ENCODE results near the gene BCOR.

The BCOR gene

GRCh38 chrX:40087425-40088298 is 10.1 kb downstream of the BCOR start:
- H3K9me3 Mint-ChIP-seq, result no peaks in the 10 kb centered on the region
- peaks cover 10% of the 10 kb centered on the region for H3K36me3 Mint-ChIP-seq (ENCODE audit: low read depth)
- no peak overlapping the region for H3K4me3 Mint-ChIP-seq
- peaks cover 43% of the 10 kb centered on the region for H3K4me1 Mint-ChIP-seq (ENCODE audit: low read depth)
- H3K27ac Mint-ChIP-seq, result no peak overlapping the region
- no peaks in the 10 kb centered on the region for H3K27me3 Mint-ChIP-seq (ENCODE audit: low read depth)
- no peak for DNase-seq (ENCODE audit: low spot score)

- Mint-ChIP-seq H3K4me3 (no peak overlapping the region), H3K36me3 (ENCODE audit: low read depth) (peaks cover 7% of the 10 kb centered on the region), H3K27ac (no peak overlapping the region), H3K4me1 (ENCODE audit: low read depth) (peaks cover 40% of the 10 kb centered on the region), H3K9me3 (no peaks in the 10 kb centered on the region), H3K27me3 (ENCODE audit: low read depth) (no peaks in the 10 kb centered on the region)
- DNase-seq (ENCODE audit: low spot score), result no peak
Observed at GRCh38 chrX:40086569-40087335, 11.0 kb downstream of the BCOR start.

DNA sequence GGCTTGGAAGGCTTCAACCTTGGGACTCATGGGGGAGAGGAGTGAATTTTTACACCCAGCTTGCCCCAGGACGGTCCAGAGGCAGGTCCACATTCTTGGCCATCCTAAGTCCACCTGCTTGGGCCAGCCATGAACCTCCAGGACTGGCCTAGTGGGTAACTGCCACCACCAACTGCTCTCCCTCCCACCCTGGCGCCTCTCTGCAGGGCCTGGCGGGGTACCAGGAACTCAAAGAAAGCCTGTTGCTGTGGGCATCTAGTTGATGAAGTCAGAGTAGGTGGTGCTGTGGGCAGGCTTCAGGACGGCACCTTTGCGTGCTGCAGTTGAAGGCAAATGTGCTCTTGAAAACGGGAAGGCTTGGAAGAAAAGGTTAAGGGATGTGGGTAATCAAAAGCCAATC is 12.0 kb downstream of the BCOR start:
- no peak overlapping the region for H3K27ac Mint-ChIP-seq
- peak overlapping the region; percentile 9 for H3K4me3 Mint-ChIP-seq
- peaks cover 35% of the 10 kb centered on the region for H3K4me1 Mint-ChIP-seq (ENCODE audit: low read depth)
- no peaks in the 10 kb centered on the region for H3K9me3 Mint-ChIP-seq
- no peaks in the 10 kb centered on the region for H3K27me3 Mint-ChIP-seq (ENCODE audit: low read depth)
- no peak for DNase-seq (ENCODE audit: low spot score)
- peaks cover 2% of the 10 kb centered on the region for H3K36me3 Mint-ChIP-seq (ENCODE audit: low read depth)

DNA sequence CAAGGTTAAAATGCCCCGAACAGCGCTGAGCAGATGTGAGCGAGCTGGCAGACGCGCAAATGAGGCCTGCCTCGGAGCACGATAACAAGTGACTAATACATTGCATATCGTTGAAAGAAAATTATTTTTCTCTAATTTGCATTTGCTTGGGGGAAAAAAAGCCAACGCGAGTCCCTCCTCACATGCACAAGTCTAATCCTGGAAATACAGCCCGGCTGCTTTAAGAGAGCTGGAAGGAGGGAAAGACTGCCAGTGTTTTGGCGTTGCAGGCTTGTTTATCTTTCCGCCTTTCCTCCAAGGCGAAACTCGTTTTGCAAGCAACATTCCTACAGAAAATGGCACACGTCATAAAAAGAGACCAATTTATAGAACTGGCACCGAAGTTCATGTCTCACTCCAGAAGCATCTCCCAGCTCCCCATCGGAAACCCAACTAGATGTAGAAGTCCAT is 12.6 kb downstream of the BCOR start:
- H3K4me1 Mint-ChIP-seq (ENCODE audit: low read depth), result peaks cover 38% of the 10 kb centered on the region
- peak overlapping the region; percentile 59 for H3K4me3 Mint-ChIP-seq
- H3K36me3 Mint-ChIP-seq (ENCODE audit: low read depth), result peaks cover 5% of the 10 kb centered on the region
- H3K27ac Mint-ChIP-seq, result no peak overlapping the region
- no peaks in the 10 kb centered on the region for H3K9me3 Mint-ChIP-seq
- no peaks in the 10 kb centered on the region for H3K27me3 Mint-ChIP-seq (ENCODE audit: low read depth)
- no peak for DNase-seq (ENCODE audit: low spot score)

DNA sequence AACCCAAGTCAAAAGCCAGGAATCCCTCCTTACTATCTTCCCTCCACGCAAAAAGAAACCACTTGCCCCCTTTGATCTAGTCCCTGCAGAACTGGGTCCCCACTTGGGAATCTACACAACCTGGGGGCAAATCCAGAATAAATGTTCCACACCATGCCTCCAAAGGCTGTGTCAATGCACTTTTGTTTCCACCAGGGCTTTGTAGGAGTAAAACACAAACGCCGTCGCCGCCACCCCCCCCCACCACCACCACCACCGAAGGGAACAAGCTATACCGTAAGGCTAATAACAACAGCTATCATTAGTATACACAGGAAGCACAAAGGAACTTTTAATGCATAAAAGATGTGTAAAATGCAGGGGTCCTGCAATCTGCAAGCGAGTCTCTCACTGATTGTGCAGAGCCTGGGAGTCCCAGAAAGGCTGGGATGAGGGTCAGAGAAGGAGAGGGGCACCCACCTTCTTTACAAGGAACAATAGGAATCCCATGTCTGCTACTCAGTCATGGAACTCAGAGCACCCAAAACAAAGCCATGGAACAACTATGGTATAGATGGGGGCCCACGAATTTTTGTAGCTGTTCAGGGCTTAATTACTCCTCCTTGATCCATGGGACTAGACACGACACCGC is 13.2 kb downstream of the BCOR start:
- Mint-ChIP-seq H3K36me3 (ENCODE audit: low read depth) (peaks cover 5% of the 10 kb centered on the region), H3K27ac (no peak overlapping the region), H3K4me3 (peak overlapping the region; percentile 59), H3K9me3 (no peaks in the 10 kb centered on the region), H3K4me1 (ENCODE audit: low read depth) (peaks cover 37% of the 10 kb centered on the region), H3K27me3 (ENCODE audit: low read depth) (no peaks in the 10 kb centered on the region)
- no peak for DNase-seq (ENCODE audit: low spot score)

- H3K9me3 Mint-ChIP-seq, result no peaks in the 10 kb centered on the region
- no peak for DNase-seq (ENCODE audit: low spot score)
- H3K27ac Mint-ChIP-seq, result no peak overlapping the region
- H3K36me3 Mint-ChIP-seq (ENCODE audit: low read depth), result peaks cover 5% of the 10 kb centered on the region
- no peaks in the 10 kb centered on the region for H3K27me3 Mint-ChIP-seq (ENCODE audit: low read depth)
- peak overlapping the region; percentile 59 for H3K4me3 Mint-ChIP-seq
- H3K4me1 Mint-ChIP-seq (ENCODE audit: low read depth), result peaks cover 34% of the 10 kb centered on the region
Observed at GRCh38 chrX:40083979-40084359, 13.8 kb downstream of the BCOR start.

GRCh38 chrX:40083120-40083978 is 14.4 kb downstream of the BCOR start:
- Mint-ChIP-seq H3K9me3 (no peaks in the 10 kb centered on the region), H3K4me1 (ENCODE audit: low read depth) (peaks cover 28% of the 10 kb centered on the region), H3K36me3 (ENCODE audit: low read depth) (peaks cover 5% of the 10 kb centered on the region), H3K27me3 (ENCODE audit: low read depth) (no peaks in the 10 kb centered on the region), H3K4me3 (peak overlapping the region; percentile 59), H3K27ac (no peak overlapping the region)
- no peak for DNase-seq (ENCODE audit: low spot score)

GRCh38 chrX:40082447-40083119 is 15.2 kb downstream of the BCOR start:
- H3K27me3 Mint-ChIP-seq (ENCODE audit: low read depth), result no peaks in the 10 kb centered on the region
- H3K27ac Mint-ChIP-seq, result no peak overlapping the region
- no peak for DNase-seq (ENCODE audit: low spot score)
- H3K4me3 Mint-ChIP-seq, result peak overlapping the region; percentile 58
- H3K4me1 Mint-ChIP-seq (ENCODE audit: low read depth), result peaks cover 24% of the 10 kb centered on the region
- H3K9me3 Mint-ChIP-seq, result no peaks in the 10 kb centered on the region
- H3K36me3 Mint-ChIP-seq (ENCODE audit: low read depth), result peaks cover 9% of the 10 kb centered on the region

GRCh38 chrX:40081679-40082068 is 16.1 kb downstream of the BCOR start:
- Mint-ChIP-seq H3K4me3 (peak overlapping the region; percentile 32), H3K36me3 (ENCODE audit: low read depth) (peaks cover 10% of the 10 kb centered on the region), H3K9me3 (no peaks in the 10 kb centered on the region), H3K4me1 (ENCODE audit: low read depth) (peaks cover 24% of the 10 kb centered on the region), H3K27me3 (ENCODE audit: low read depth) (no peaks in the 10 kb centered on the region), H3K27ac (no peak overlapping the region)
- no peak for DNase-seq (ENCODE audit: low spot score)

DNA sequence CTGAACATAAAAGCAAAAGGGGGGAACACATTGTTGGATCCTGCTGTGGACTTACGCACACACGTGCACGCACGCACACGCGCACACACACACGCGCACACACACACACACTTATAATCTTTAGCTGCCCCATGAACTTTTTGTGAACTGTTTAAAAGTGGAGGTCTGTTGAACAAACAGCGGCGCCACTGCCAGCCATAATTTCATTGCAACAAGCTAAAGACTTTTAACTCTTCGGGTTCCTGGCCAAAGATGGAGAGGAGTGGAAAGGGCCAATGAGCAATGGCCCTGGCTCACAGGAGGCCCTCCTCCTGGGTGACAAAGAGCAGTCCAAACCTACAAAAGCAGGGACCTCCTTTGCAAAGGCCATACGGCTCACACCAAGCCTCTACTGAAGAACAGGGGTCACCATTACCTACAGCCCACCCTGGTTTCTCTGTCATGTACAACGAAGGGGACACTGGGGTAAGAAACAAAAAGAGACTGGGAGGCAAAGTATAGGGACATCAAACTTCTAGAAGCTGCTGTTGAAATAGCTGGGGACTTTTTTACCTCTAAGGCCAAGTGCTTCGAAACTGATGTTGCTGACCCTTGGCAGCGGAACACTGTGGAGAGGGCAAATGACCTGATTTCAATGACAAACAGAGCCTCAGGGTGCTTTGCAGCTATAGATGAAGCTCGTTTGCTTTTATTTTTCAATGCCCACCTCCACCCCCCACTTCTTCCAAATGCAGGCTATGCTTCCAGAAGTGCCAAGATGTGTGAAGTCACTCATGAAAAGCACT is 16.7 kb downstream of the BCOR start:
- H3K27ac Mint-ChIP-seq, result no peak overlapping the region
- no peaks in the 10 kb centered on the region for H3K27me3 Mint-ChIP-seq (ENCODE audit: low read depth)
- H3K36me3 Mint-ChIP-seq (ENCODE audit: low read depth), result peaks cover 15% of the 10 kb centered on the region
- no peak overlapping the region for H3K4me3 Mint-ChIP-seq
- no peaks in the 10 kb centered on the region for H3K9me3 Mint-ChIP-seq
- peaks cover 21% of the 10 kb centered on the region for H3K4me1 Mint-ChIP-seq (ENCODE audit: low read depth)
- no peak for DNase-seq (ENCODE audit: low spot score)

DNA sequence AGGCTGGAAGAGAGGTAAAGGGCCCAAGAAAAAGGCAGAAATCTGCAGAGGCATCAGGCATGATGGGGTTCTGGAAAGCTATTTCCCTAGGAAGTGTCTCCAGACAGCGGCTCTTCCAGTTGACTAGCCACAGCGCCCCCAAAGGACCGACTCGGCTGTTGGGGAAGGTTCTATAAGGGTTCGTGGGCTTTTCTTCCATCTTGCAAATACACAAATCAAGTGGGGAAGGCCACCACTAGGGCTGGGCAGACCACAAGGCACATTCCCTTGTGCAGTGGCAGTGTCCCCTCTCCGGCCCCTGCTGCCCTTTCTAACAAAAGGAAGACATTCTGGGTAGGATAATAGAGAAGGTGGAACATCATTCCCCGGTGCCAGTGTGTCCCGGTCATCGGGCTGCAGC is 18.2 kb downstream of the BCOR start:
- Mint-ChIP-seq H3K4me1 (ENCODE audit: low read depth) (peaks cover 19% of the 10 kb centered on the region), H3K36me3 (ENCODE audit: low read depth) (peaks cover 18% of the 10 kb centered on the region), H3K9me3 (no peaks in the 10 kb centered on the region), H3K27ac (no peak overlapping the region), H3K4me3 (no peak overlapping the region), H3K27me3 (ENCODE audit: low read depth) (no peaks in the 10 kb centered on the region)
- DNase-seq (ENCODE audit: low spot score), result no peak

DNA sequence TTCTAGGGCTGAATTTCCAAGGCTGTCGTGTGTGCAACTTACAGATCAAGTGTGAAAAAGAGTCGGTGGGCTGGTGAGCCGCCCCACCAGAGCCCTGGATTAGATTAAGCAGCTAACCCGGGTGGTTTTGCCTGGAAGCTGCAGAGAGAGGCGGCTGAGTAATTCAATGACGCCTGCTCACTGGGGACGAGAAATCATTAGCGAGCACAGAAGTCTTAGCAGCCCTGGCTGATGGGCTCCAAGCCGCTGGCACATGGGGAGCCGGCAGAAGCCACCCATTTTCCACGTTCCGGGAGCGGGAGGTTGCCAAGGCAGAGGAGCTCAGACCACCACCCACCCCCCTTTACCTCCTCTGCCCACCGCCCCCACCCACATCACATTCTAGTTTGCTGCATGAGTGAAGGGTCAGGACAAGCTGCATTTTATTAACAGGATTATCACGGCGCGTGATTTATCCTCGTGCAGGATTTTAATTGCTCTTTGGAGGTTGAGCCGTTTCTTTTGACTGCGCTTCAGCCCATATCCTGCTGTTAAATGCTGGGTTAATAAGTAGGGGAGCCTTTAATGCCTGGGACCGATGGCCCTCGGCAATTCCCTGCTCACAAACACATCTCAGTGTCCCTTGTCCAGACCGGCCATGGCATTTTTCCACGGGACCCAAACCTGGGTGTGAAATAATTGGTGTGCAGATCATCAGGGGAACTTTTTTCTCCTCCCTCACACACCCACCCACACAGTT is 19.1 kb downstream of the BCOR start:
- Mint-ChIP-seq H3K4me3 (no peak overlapping the region), H3K27ac (no peak overlapping the region), H3K4me1 (ENCODE audit: low read depth) (peaks cover 12% of the 10 kb centered on the region), H3K9me3 (no peaks in the 10 kb centered on the region), H3K36me3 (ENCODE audit: low read depth) (peaks cover 22% of the 10 kb centered on the region), H3K27me3 (ENCODE audit: low read depth) (no peaks in the 10 kb centered on the region)
- no peak for DNase-seq (ENCODE audit: low spot score)

Data from T-helper 2 cell treated with Interferon-gamma antibody and Interleukin-4, amounts not matched to agents 5 μg/mL and 100 μg/mL, for 36 hours (primary cell).